Right atrium auricular region (tissue), 2 donors: Measurements from ENCODE around the gene FLT1. TPM values are rescaled to one million over a fixed set of nuclear protein-coding genes. Genes with fewer than 3 reads are reported as not detected.

Source experiments
- DNase-seq: peaks from one replicate; pipeline ENCODE4 v3.0.0-alpha.2; 2019; ENCODE audit warnings: low spot score
- H3K27ac ChIP-seq, 2 donors: fragments of 200-600 bp; sonication (generic); 1 replicate in 1 of 2; 2 replicates in 1 of 2; pipeline ENCODE4 v1.5.1; 2016 to 2019
- H3K27me3 ChIP-seq, 2 donors: fragments of 200-600 bp; sonication (generic); one replicate each; pipeline versions ENCODE4 v1.5.1 to v1.6.0; 2017 to 2019
- H3K36me3 ChIP-seq: fragments of 200-600 bp; sonication (generic); one replicate; pipeline ENCODE4 v1.5.1; 2016
- H3K4me1 ChIP-seq, 2 donors: fragments of 200-600 bp; sonication (generic); one replicate each; pipeline versions ENCODE4 v1.5.1 to v1.6.0; 2017 to 2019
- H3K4me3 ChIP-seq, 2 donors: fragments of 200-600 bp; sonication (generic); 1 replicate in 1 of 2; 2 replicates in 1 of 2; pipeline ENCODE4 v1.5.1; 2017 to 2019; ENCODE audit warnings: mild to moderate bottlenecking in 1 of 2, moderate library complexity in 1 of 2
- H3K9me3 ChIP-seq, 2 donors: fragments of 200-600 bp; sonication (generic); one replicate each; pipeline ENCODE4 v1.5.1; 2019
- total RNA-seq, 2 donors: library from RNA; depleted of rRNA; stranded (reverse); fragments of >200 nt; gene quantifications; one replicate each; pipeline ENCODE4 v1.1.0, GENCODE V29; 2016
- TF ChIP-seq, protein P1 (sequence below), 2 donors: fragments of 200-600 bp; sonication (generic); IDR thresholded peaks; one replicate each; pipeline ENCODE4 v1.5.1; 2019; ENCODE audit warnings: antibody characterized with exemption in 2 of 2

FLT1 gene, protein sequence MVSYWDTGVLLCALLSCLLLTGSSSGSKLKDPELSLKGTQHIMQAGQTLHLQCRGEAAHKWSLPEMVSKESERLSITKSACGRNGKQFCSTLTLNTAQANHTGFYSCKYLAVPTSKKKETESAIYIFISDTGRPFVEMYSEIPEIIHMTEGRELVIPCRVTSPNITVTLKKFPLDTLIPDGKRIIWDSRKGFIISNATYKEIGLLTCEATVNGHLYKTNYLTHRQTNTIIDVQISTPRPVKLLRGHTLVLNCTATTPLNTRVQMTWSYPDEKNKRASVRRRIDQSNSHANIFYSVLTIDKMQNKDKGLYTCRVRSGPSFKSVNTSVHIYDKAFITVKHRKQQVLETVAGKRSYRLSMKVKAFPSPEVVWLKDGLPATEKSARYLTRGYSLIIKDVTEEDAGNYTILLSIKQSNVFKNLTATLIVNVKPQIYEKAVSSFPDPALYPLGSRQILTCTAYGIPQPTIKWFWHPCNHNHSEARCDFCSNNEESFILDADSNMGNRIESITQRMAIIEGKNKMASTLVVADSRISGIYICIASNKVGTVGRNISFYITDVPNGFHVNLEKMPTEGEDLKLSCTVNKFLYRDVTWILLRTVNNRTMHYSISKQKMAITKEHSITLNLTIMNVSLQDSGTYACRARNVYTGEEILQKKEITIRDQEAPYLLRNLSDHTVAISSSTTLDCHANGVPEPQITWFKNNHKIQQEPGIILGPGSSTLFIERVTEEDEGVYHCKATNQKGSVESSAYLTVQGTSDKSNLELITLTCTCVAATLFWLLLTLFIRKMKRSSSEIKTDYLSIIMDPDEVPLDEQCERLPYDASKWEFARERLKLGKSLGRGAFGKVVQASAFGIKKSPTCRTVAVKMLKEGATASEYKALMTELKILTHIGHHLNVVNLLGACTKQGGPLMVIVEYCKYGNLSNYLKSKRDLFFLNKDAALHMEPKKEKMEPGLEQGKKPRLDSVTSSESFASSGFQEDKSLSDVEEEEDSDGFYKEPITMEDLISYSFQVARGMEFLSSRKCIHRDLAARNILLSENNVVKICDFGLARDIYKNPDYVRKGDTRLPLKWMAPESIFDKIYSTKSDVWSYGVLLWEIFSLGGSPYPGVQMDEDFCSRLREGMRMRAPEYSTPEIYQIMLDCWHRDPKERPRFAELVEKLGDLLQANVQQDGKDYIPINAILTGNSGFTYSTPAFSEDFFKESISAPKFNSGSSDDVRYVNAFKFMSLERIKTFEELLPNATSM (N-terminal part only)
- total RNA-seq: 10 to 100 TPM; 40.0 to 51.3 TPM

DNA sequence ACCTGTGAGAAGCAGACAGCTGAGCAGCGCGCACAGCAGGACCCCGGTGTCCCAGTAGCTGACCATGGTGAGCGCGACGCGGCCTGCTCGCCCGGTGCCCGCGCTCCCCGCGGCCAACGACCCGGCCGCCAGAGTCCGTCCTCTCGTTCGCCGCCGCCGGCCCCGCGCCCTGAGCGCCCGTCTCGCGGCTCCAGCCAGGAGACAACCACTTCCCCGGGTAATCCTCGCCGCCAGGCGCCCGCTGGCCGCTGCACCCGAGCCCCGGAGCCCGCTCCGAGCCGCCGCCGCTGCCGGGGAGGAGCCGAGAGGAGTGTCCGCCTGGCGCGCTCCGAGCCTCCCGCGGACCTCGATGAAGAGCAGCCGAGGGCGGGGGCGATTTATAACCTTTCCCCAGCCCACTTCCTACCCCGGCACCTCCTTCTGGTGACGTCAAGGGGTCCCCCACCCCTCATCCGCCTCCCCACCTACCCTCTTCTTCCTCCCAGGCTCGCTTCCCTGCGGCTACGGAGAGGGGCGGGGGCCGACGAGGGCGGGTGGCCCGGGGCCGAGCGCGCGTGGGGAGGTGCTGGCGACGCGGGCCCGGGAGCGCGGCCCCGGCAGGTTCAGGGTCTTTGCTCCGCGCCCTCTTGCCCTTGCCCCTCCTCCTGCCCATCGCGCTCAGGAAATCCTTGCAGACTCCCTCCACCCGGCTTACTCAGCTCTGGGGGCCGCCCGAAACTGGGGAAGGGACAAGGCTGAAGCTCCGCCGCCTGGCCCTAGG is at the start of gene FLT1:
Gene FLT1 (minus strand): TSS at position 351 of the 760 bp plus-strand sequence. CDS start 285 bp downstream, at position 66.
- DNase-seq: peak; percentile 72
- peak within 1 kb of the TSS; percentile 58 to 60 for H3K4me3 ChIP-seq
- no peaks in the 10 kb centered on the region for H3K36me3 ChIP-seq
- H3K27ac ChIP-seq: peak within 1 kb of the TSS; percentile 75 to 82
- peaks cover 0 to 32% of the 10 kb centered on the region in 2 donors for H3K4me1 ChIP-seq
- TF ChIP-seq, protein P1, sequence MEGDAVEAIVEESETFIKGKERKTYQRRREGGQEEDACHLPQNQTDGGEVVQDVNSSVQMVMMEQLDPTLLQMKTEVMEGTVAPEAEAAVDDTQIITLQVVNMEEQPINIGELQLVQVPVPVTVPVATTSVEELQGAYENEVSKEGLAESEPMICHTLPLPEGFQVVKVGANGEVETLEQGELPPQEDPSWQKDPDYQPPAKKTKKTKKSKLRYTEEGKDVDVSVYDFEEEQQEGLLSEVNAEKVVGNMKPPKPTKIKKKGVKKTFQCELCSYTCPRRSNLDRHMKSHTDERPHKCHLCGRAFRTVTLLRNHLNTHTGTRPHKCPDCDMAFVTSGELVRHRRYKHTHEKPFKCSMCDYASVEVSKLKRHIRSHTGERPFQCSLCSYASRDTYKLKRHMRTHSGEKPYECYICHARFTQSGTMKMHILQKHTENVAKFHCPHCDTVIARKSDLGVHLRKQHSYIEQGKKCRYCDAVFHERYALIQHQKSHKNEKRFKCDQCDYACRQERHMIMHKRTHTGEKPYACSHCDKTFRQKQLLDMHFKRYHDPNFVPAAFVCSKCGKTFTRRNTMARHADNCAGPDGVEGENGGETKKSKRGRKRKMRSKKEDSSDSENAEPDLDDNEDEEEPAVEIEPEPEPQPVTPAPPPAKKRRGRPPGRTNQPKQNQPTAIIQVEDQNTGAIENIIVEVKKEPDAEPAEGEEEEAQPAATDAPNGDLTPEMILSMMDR (IDR thresholded peaks at IDR 0.05): no peak
- H3K9me3 ChIP-seq: no peaks in the 10 kb centered on the region
- peaks cover 0 to 21% of the 10 kb centered on the region in 2 donors for H3K27me3 ChIP-seq

DNA sequence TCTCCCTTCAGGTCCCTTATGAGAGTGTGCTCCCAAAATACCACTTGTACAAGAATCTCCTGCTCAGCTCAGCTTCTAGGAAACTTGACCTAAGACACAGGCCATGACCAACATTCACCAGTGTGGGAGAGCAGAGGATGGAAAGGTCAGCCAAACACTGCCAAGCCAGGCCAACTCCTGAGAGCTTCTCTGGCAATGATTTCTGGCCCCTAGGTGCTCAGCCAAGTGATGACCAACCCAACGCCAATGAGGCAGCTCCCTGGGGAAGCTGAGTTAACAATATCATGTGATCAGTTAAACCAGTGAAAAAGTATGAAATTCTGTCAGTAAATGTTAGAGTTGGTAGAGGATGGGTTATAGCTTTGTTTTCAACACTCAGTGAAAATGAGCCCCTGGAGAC is 49.1 kb upstream of the FLT1 start:
- H3K9me3 ChIP-seq: peaks cover 0 to 12% of the 10 kb centered on the region in 2 donors
- H3K4me3 ChIP-seq: no peak overlapping the region
- no peaks in the 10 kb centered on the region for H3K4me1 ChIP-seq
- DNase-seq: no peak
- no peaks in the 10 kb centered on the region for H3K27me3 ChIP-seq
- H3K27ac ChIP-seq: no peak overlapping the region
- TF ChIP-seq, protein P1 (IDR thresholded peaks at IDR 0.05): no peak
- H3K36me3 ChIP-seq: no peaks in the 10 kb centered on the region

DNA sequence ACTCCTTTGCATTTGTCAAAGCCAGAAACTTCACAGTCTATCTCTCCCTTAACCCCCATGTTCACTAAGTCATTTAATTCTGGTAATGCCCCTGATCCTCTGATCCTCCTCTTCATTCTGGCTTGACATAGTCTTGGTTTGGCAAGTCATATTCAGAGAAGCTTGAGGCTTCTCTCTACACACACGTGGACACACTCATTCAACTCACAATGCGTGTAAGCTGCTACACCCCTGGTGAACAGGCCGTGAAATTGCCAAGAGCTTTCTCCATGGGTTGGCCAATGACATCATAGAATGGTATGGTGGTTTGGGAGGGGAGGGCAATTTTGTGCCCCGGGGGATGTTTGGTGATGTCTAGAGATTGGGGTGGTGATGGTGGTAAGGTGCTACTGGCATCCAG is 47.9 kb upstream of the FLT1 start:
- peaks cover 0 to 12% of the 10 kb centered on the region in 2 donors for H3K9me3 ChIP-seq
- no peaks in the 10 kb centered on the region for H3K36me3 ChIP-seq
- TF ChIP-seq, protein P1 (IDR thresholded peaks at IDR 0.05): no peak
- DNase-seq: no peak
- H3K4me3 ChIP-seq: no peak overlapping the region
- H3K4me1 ChIP-seq: no peaks in the 10 kb centered on the region
- H3K27ac ChIP-seq: no peak overlapping the region
- no peaks in the 10 kb centered on the region for H3K27me3 ChIP-seq

DNA sequence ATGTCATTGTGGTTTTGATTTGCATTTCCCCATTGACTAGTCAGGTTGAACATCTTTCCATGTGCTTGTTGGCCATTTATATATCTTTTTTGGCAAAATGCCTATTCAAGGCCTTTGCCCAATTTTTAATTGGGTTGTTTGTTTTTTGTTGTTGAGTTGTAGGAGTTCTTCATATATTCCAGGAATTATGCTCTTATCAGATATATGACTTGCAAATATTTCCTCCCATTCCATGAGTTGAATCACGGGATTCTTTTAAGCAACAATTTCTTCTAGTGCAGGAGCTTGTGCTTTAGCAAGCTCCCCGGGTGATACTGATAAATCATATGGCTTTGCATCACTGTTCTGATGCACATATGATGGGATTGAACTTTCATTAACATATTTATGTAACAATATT is 47.0 kb upstream of the FLT1 start:
- no peak overlapping the region for H3K4me3 ChIP-seq
- H3K27me3 ChIP-seq: no peaks in the 10 kb centered on the region
- TF ChIP-seq, protein P1 (IDR thresholded peaks at IDR 0.05): no peak
- H3K27ac ChIP-seq: no peak overlapping the region
- H3K4me1 ChIP-seq: no peaks in the 10 kb centered on the region
- no peak for DNase-seq
- H3K36me3 ChIP-seq: no peaks in the 10 kb centered on the region
- peaks cover 0 to 12% of the 10 kb centered on the region in 2 donors for H3K9me3 ChIP-seq

DNA sequence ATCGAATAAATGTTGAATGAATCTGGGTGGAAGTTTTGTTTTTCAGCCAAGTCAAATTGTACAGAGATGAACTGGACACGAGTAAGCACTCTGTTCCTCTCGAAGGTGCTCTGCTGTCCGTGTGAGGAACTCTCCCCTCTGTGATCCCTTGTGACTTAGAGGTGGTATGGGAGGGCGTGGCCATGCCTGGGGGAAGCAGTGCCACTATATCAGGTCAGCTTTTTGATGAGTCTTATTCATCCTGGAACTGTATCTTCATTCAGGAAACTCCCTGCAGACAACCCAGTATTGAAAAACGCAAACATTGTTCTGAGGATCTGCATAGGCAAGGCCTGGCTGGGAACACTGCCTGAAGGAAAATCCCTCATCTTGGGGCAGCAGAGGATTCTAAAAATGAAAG is 45.7 kb upstream of the FLT1 start:
- TF ChIP-seq, protein P1 (IDR thresholded peaks at IDR 0.05): no peak
- peaks cover 0 to 12% of the 10 kb centered on the region in 2 donors for H3K9me3 ChIP-seq
- no peak overlapping the region for H3K4me3 ChIP-seq
- H3K27ac ChIP-seq: no peak overlapping the region
- H3K36me3 ChIP-seq: no peaks in the 10 kb centered on the region
- H3K27me3 ChIP-seq: no peaks in the 10 kb centered on the region
- no peak for DNase-seq
- no peaks in the 10 kb centered on the region for H3K4me1 ChIP-seq
